Measurements from ENCODE around the gene EXOSC1.

The EXOSC1 gene

DNA sequence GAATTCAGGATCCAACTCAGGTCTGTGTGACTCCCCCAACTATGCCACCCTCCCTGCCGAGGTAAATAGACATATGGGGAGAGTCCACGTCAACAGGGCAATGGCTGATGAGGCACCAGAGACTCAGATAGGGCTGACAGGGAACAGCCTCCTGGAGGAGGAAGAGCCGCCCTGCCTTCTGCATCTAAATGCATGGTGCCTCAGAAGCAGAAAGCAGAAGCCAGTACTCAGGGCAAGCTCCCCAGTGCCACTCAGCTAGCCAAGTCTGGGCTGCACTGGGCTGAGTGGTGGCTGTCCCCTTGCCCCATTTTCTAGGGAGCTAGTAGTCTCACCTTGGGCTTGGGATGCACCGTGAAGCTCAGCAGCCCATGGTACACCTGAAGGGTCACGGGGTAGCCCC lies 55.7 kb downstream of the EXOSC1 start:
- no peak overlapping the region for H3K4me3 ChIP-seq (ENCODE audit: low read depth, low read length)
- TF ChIP-seq, protein P1, sequence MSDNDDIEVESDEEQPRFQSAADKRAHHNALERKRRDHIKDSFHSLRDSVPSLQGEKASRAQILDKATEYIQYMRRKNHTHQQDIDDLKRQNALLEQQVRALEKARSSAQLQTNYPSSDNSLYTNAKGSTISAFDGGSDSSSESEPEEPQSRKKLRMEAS (IDR thresholded peaks at IDR 0.05; ENCODE audit: low read depth, low read length), result no peak
- TF ChIP-seq, protein P2, sequence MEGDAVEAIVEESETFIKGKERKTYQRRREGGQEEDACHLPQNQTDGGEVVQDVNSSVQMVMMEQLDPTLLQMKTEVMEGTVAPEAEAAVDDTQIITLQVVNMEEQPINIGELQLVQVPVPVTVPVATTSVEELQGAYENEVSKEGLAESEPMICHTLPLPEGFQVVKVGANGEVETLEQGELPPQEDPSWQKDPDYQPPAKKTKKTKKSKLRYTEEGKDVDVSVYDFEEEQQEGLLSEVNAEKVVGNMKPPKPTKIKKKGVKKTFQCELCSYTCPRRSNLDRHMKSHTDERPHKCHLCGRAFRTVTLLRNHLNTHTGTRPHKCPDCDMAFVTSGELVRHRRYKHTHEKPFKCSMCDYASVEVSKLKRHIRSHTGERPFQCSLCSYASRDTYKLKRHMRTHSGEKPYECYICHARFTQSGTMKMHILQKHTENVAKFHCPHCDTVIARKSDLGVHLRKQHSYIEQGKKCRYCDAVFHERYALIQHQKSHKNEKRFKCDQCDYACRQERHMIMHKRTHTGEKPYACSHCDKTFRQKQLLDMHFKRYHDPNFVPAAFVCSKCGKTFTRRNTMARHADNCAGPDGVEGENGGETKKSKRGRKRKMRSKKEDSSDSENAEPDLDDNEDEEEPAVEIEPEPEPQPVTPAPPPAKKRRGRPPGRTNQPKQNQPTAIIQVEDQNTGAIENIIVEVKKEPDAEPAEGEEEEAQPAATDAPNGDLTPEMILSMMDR (IDR thresholded peaks at IDR 0.05; ENCODE audit: low read depth, low read length), result no peak
- no peak for TF ChIP-seq POLR2A (IDR thresholded peaks at IDR 0.05; ENCODE audit: extremely low read depth, insufficient read length)
- no peak for TF ChIP-seq MYC (IDR thresholded peaks at IDR 0.05; ENCODE audit: low read depth, low read length)
- no peak for DNase-seq (ENCODE audit: low read depth)

DNA sequence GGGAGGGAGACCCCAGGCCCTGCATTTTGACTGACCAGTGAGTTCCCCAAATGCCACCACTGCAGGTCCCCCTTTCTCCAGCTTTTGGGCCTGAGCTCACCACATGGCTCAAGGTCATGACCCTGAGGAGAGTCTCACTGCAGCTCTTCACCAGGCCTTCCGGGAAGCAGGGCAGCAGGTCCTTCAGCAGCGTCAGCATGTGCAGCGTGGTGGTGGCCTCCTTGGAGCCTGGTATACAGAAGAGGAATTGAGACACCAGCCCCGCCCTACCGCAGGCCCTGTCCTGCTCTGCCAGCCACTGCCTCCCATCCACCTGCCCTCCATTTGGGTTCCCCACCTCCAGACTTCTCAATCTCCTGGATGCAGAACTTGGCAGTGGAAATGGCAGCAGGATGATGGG lies 57.7 kb downstream of the EXOSC1 start:
- TF ChIP-seq, protein P2 (IDR thresholded peaks at IDR 0.05; ENCODE audit: low read depth, low read length), result no peak
- TF ChIP-seq POLR2A (IDR thresholded peaks at IDR 0.05; ENCODE audit: extremely low read depth, insufficient read length) (no peak), MYC (IDR thresholded peaks at IDR 0.05; ENCODE audit: low read depth, low read length) (no peak)
- TF ChIP-seq, protein P1 (IDR thresholded peaks at IDR 0.05; ENCODE audit: low read depth, low read length), result no peak
- DNase-seq (ENCODE audit: low read depth), result no peak
- no peak overlapping the region for H3K4me3 ChIP-seq (ENCODE audit: low read depth, low read length)

All from NB4 (cell line).